H1 (cell line): ENCODE results near the gene C11orf58. TPM values are rescaled to one million over a fixed set of nuclear protein-coding genes. Genes with fewer than 3 reads are reported as not detected.

ENCODE experiments used
- ATF2 ChIP-seq: IDR thresholded peaks from 2 replicates; pipeline ENCODE4 v1.6.1; 2012; ENCODE audit warnings: low read length, inconsistent platforms
- CHD7 ChIP-seq: fragments of 300-600 bp; sonication (generic); IDR thresholded peaks from 2 replicates; pipeline ENCODE4 v1.7.1; 2012; ENCODE audit warnings: low read length, moderate library complexity, mild to moderate bottlenecking, inconsistent platforms; ENCODE audit not compliant: insufficient replicate concordance
- CTCF ChIP-seq, 3 experiments: IDR thresholded peaks; 1 replicate in 2 of 3; 2 replicates in 1 of 3; pipeline versions ENCODE4 v1.5.1 to v1.6.1; 2011; ENCODE audit warnings: low read length in 3 of 3, mild to moderate bottlenecking in 3 of 3, inconsistent platforms in 2 of 3, low read depth in 1 of 3, moderate library complexity in 1 of 3; ENCODE audit not compliant: insufficient read depth in 1 of 3; ENCODE audit errors: control extremely low read depth in 1 of 3
- EP300 ChIP-seq, 2 experiments: IDR thresholded peaks; 1 replicate in 1 of 2; 2 replicates in 1 of 2; pipeline ENCODE4 v1.6.1; 2011 to 2012; ENCODE audit warnings: low read depth in 2 of 2, low read length in 2 of 2, mild to moderate bottlenecking in 2 of 2, borderline replicate concordance in 1 of 2, inconsistent platforms in 1 of 2, moderate library complexity in 1 of 2
- GTF2F1 ChIP-seq: IDR thresholded peaks from 2 replicates; pipeline ENCODE4 v1.6.1; 2012; ENCODE audit warnings: low read depth, low read length, improper control_type of control experiment, borderline replicate concordance
- JUND ChIP-seq: IDR thresholded peaks from 2 replicates; pipeline ENCODE4 v1.6.1; 2011; ENCODE audit warnings: mild to moderate bottlenecking, improper control_type of control experiment, low read length
- POLR2AphosphoS5 ChIP-seq: IDR thresholded peaks from 2 replicates; pipeline ENCODE4 v1.6.1; 2011; ENCODE audit warnings: low read depth, low read length
- polyA plus RNA-seq, 7 experiments: library from polyadenylated mRNA; depleted of rRNA in 3 of 7; stranded (reverse) in 5 of 7; unstranded in 2 of 7; fragments of >200 nt in 5 of 7; fragments of 200-250 nt in 2 of 7; gene quantifications; 1 replicate in 5 of 7; 2 replicates in 1 of 7; 4 replicates in 1 of 7; pipeline versions ENCODE4 v1.2.1 to v1.2.3, GENCODE V29; 2011 to 2013; ENCODE audit warnings: missing spikeins in 2 of 7, mixed read lengths in 2 of 7
- total RNA-seq: library from RNA; stranded (reverse); fragmentation: NEBNext Ultra II Directional; extraction: Animal tissue kit (Norgen Biotek cat#: 25700); gene quantifications from 2 replicates; pipeline ENCODE4 v1.2.1, GENCODE V29; 2021

C11orf58 gene
- total and polyA plus RNA-seq, 2 of the 8 experiments (the other 6 are each of a cell fraction or from before 2014, with no cell fraction given), result 70.7 to 181 TPM

GRCh38 chr11:16796311-16796710 is 57.9 kb downstream of the C11orf58 start (continued):
- TF ChIP-seq CHD7, result no peak
- TF ChIP-seq POLR2AphosphoS5, result no peak
- TF ChIP-seq CTCF (IDR thresholded peaks at IDR 0.05; ENCODE audit: control extremely low read depth in 1 of 3, insufficient read depth in 1 of 3, low read depth in 1 of 3, low read length in 3 of 3), result no peak
- no peak for TF ChIP-seq JUND
- no peak for TF ChIP-seq EP300 (IDR thresholded peaks at IDR 0.05; ENCODE audit: borderline replicate concordance in 1 of 2, low read depth in 2 of 2, low read length in 2 of 2)
- TF ChIP-seq ATF2, result no peak
- TF ChIP-seq GTF2F1, result no peak
